ENCODE data around the gene PTCD1. TPM values are rescaled to one million over a fixed set of nuclear protein-coding genes. Genes with fewer than 3 reads are reported as not detected.

Gene PTCD1
- total RNA-seq, 1 experiment from 2014 or later: 11.1 TPM

GRCh38 chr7:99392659-99393354, 45.8 kb downstream of the PTCD1 start:
- H3K36me3 Mint-ChIP-seq: peaks cover 32% of the 10 kb centered on the region
- peak; percentile 79 for ATAC-seq
- H3K9me3 Mint-ChIP-seq: no peaks in the 10 kb centered on the region
- ChIA-PET CTCF (interaction anchor here (1.1 to 2.5 kb wide), 4 partner anchors 16 to 33 kb away, joined by 5 to 15 read pairs (median 10); partner anchors contain the start of genes BUD31 and PDAP1), POLR2A (interaction anchor here (0.6 to 3.5 kb wide), 5 partner anchors 16 to 64 kb away, joined by 3 to 37 read pairs (median 3); partner anchors contain the start of genes ARPC1B, BUD31 and PDAP1)
- peak overlapping the region; percentile 98 for H3K27ac Mint-ChIP-seq
- peak overlapping the region; percentile 77 for H3K4me3 Mint-ChIP-seq
- peak; percentile 86 for DNase-seq (ENCODE audit: low spot score)
- peaks cover 12% of the 10 kb centered on the region for H3K4me1 Mint-ChIP-seq
- no peaks in the 10 kb centered on the region for H3K27me3 Mint-ChIP-seq (ENCODE audit: low read depth)
- no peak for TF ChIP-seq CTCF (IDR thresholded peaks at IDR 0.05)
- TF ChIP-seq NFYB (CRISPR knock-in tag; conservative IDR thresholded peaks at IDR 0.05; ENCODE audit: low read depth): no peak
- no peak for TF ChIP-seq ZNF281 (CRISPR knock-in tag; IDR thresholded peaks at IDR 0.05)
- no peak for TF ChIP-seq CDX4 (CRISPR knock-in tag; IDR thresholded peaks at IDR 0.05; ENCODE audit: borderline replicate concordance)
- TF ChIP-seq ZNF512 (CRISPR knock-in tag; IDR thresholded peaks at IDR 0.05; ENCODE audit: borderline replicate concordance): no peak
- 0 out of 2 replicates have a peak, but pooled peaks have one; percentile 52 for TF ChIP-seq ZBTB43 (CRISPR knock-in tag; IDR thresholded peaks at IDR 0.05)
- TF ChIP-seq ZBTB21 (CRISPR knock-in tag; IDR thresholded peaks at IDR 0.05; ENCODE audit: borderline replicate concordance): peak; percentile 35; the same call in 1 of the 2 replicates
- peak; percentile 79; the same call in 1 of the 2 replicates for TF ChIP-seq ZNF416 (CRISPR knock-in tag; IDR thresholded peaks at IDR 0.05)
- TF ChIP-seq ZNF138 (CRISPR knock-in tag; conservative IDR thresholded peaks at IDR 0.05): no peak
- TF ChIP-seq JUN (CRISPR knock-in tag; IDR thresholded peaks at IDR 0.05): no peak
- TF ChIP-seq ZNF532 (CRISPR knock-in tag; IDR thresholded peaks at IDR 0.05; ENCODE audit: borderline replicate concordance): no peak
- TF ChIP-seq ZNF425 (CRISPR knock-in tag; conservative IDR thresholded peaks at IDR 0.05): peak; percentile 67; the same call in 1 of the 2 replicates
- peak; percentile 90; the same call in 1 of the 2 replicates for TF ChIP-seq PRRX2 (CRISPR knock-in tag; IDR thresholded peaks at IDR 0.05)
- TF ChIP-seq ARID4B (CRISPR knock-in tag; IDR thresholded peaks at IDR 0.05; ENCODE audit: borderline replicate concordance): 0 out of 2 replicates have a peak, but pooled peaks have one; percentile 72
- TF ChIP-seq CREB1 (CRISPR knock-in tag; IDR thresholded peaks at IDR 0.05): no peak

Measured in WTC11 (cell line).